GM18519 (cell line): ENCODE results near the gene ARL6IP4.

ENCODE experiments used
- ATAC-seq: cut with Tn5 transposase; IDR thresholded peaks from one replicate; pipeline ENCODE4 v1.9.1; 2021; ENCODE audit warnings: mild to moderate bottlenecking, moderate library complexity; ENCODE audit not compliant: unreplicated experiment, low FRiP score

The ARL6IP4 gene

DNA sequence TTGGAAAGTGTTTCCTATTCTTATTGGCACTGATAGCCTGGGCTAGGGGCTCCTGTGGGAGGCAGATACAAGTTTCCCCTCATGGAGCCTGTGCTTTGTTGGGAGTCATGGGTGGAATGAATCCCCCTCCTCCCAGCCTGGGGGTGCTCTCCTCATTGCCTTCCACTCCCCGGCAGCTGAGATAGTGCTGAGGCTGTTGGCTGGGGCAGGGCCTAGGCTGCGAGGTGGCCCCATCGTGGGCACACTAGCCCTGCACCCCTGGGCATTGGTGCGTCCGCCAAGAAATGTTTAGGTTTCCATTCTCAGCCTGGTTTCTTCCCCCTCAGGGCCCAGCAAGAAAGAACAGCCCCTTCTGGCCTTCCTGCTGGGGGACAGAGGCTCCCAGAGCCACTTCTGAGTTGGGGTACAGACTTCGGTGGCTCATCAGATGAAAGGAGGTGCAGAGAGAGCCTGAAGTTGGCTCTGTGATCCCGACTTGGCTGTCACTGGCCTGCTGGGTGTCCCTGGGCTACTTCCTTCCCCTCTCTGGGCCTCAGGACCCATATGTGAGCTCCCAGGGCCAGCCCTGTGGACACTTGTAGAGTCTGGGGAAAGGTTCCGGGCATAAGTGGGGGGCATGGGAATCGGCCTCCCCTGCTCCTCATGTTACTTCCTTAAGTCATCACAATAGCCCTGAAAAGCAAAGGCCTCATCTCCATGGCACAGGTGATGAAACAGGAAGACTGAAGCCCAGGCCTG is 2.7 kb upstream of the ARL6IP4 start:
- ATAC-seq = no peak

DNA sequence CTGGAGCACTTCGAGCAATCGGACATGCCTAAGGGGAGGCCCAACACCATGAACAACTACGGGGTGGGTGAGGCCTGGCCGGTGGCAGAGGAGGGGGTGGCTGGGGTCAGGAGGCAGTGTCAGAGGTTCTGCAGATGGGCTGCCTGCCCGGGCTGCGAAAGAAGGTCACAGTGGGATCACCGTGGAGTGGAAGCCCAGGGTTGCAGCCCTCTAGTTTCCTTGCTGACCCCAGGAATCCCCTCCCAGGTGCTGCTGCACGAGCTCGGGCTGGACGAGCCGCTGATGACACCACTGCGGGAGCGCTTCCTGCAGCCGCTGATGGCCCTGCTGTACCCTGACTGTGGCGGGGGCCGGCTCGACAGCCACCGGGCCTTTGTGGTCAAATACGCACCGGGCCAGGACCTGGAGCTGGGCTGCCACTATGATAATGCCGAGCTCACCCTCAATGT is 1.9 kb upstream of the ARL6IP4 start:
- ATAC-seq = no peak

DNA sequence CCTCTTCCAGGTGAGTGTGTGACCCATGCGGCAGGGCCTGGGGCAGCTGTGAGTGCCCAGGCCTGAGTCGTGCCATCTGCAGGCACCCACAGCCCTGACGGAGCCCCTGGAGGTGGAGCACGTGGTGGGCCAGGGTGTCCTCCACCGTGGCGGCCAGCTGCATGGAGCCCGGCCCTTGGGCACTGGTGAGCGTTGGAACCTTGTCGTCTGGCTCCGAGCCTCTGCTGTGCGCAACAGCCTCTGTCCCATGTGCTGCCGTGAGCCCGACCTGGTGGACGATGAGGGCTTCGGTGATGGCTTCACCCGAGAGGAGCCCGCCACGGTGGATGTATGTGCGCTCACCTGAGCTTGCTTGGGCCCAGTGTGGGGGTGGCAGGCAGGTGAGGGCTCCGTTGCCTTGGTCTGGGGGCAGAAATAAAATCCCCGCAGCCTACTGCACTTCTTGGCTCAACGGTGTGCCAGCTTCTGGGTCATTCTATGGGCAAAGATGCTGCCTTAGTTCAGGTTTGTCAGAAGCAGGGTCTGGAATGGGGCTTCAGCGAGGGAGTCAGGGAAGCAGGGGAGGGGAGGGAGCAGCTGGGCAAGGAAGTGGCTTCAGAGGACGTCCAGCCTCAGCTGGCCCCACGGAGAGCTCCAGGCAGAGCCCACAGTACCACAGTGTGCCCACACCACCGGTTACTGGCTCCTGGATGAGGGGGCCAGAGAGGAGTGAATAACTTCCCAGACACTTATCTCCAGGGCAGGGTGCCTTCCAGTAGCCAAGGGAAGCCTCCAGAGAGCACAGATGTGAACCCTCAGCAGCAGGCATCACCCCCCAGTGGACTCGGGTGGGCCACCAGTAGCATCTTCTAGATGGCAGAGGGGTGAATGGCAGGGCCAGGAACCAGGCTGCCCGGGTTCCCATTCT is 1.2 kb upstream of the ARL6IP4 start:
- ATAC-seq = no peak

DNA sequence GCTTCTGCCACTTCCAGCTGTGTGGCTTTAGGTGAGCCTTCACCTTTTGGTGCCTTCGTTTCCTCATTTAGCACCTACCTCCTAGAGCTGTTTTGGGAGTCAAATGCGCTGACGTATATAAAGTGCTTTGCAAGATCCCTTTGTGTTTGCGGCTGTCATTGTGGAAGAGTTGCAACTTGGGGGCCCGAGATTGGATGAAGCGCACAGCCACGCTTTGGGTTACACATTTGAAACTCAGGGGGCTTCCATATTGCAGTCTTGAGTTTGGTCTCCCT is 636 bp upstream of the ARL6IP4 start:
- no peak for ATAC-seq

DNA sequence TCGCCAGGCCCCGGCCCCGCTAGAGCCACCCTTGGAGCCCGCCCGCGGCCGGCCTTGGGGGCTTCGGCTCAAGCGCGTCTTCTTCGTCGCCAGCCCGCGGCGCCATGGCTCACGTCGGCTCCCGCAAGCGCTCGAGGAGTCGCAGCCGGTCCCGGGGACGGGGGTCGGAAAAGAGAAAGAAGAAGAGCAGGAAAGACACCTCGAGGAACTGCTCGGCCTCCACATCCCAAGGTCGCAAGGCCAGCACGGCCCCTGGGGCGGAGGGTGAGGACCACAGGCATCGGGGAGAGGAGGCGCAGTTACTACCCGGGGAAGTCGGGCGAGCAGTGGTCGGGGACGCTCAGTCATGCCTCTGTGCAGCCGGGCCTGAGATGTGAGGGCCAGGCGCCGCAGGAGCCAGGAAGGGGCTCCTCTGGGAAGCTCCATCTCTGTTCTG is 573 bp downstream of the ARL6IP4 start:
- ATAC-seq = no peak

DNA sequence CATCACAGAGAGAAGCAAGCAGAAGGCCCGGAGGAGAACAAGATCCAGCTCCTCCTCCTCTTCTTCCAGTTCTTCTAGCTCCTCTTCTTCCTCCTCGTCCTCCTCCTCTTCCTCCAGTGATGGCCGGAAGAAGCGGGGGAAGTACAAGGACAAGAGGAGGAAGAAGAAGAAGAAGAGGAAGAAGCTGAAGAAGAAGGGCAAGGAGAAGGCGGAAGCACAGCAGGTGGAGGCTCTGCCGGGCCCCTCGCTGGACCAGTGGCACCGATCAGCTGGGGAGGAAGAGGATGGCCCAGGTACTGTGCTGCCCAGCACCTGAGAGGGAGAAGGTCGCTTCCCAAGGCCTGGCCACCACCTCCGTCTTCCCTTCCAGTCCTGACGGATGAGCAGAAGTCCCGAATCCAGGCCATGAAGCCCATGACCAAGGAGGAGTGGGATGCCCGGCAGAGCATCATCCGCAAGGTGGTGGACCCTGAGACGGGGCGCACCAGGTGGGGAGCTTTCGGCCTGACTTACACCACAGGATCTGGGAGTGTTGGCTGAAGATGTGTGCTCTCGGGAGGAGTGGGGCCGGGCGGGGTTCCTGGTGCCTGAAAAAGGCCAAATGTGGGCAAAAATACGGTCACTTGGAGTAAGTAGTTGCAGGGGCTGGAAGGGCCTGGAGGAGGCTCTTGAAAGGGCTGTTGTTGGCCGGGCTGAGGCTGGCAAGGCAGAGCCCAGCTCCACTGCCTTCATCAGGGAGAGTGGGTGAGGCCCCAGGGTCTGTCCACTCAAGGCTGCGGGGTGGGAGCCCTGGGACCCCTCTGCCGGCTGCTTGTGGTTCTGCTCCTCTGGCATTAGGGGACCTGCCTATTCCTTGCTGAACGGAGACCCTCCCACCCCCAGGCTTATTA is 1.4 kb downstream of the ARL6IP4 start:
- no peak for ATAC-seq

DNA sequence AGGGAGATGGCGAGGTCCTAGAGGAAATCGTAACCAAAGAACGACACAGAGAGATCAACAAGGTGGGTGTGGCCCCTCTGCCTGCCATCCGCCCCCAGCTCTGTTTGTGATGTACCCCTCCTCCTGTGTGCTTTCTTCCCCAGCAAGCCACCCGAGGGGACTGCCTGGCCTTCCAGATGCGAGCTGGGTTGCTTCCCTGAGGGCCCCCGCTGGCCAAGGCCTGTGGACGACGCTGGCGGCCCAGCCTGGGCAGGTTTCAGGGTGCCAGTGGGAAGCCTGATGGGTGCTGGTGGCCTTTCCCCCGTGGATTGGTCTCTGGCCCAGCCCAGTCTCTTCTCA is 2.0 kb downstream of the ARL6IP4 start:
- ATAC-seq = no peak

DNA sequence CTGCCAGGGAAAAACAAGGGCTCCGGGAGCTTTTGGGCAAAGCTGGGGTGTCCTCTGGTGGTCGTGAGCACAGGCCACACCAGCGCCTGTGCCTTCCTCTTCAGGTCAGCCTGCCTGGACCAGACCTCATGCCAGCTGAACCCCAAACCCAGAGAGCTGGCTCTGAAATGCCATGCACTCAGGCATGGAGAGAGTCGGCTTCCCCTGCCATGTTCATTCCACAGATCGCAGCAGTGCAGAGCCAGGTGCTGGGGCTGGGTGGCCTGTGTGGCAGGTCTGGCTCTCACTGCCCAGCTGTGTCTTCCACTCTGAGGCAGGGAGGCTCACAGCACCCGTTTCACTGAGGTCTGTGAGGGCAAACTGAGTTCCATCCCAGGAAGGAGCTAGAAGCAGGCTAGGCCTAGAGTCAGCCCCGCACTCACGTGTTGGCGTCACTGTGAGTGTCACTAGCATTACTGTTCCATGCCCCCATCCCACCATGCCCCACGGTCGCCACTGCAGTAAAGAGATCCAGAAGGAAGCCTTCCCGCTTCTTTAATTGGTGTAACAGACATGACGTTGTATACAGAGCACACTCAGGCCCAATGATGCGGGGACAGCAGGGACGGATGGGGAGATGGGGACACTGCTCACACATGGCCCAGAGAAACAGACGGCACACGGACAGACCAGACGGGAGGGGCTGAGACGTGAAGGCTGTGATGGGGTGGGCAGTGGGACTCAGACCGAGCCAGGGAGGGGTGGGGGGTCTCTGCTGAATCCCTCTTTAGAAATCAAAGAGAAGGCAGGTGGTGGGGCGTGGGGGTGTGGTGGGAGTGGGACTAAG is 2.7 kb downstream of the ARL6IP4 start:
- ATAC-seq = no peak

DNA sequence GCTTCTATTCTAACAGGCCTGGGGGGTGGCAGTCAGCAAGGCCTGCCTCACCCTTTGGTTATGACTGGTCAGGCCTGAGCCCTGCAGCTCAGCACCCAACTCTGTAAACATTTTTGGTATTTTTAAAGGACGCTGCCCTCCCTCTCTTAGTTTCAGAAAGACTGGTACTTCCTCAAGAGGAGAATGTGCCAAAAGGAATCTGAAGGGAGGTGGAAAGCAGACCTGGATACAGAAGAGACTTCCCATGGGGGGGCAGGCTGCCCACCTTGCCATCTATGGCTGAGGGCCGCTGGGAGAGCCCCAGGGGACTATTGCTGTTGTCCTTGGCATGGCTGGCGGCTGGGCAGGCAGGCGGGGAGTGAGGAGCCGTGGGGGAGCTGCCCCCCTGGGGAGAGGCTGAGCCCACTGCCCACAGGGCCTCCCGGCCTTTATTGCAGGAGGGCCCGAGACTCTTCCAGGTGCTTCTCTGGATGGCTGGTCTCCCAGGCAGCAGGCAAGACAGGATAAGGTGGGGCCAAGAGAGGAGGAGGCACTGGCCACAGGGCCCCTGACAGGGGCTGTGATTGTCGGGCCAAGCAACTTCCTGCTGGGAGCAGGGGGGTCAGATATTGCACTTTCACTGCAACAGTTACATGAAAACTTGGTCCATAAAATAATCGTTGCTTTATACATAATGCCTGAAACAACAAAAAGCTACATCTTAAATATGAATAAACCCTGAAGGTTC is 3.5 kb downstream of the ARL6IP4 start:
- ATAC-seq = no peak

DNA sequence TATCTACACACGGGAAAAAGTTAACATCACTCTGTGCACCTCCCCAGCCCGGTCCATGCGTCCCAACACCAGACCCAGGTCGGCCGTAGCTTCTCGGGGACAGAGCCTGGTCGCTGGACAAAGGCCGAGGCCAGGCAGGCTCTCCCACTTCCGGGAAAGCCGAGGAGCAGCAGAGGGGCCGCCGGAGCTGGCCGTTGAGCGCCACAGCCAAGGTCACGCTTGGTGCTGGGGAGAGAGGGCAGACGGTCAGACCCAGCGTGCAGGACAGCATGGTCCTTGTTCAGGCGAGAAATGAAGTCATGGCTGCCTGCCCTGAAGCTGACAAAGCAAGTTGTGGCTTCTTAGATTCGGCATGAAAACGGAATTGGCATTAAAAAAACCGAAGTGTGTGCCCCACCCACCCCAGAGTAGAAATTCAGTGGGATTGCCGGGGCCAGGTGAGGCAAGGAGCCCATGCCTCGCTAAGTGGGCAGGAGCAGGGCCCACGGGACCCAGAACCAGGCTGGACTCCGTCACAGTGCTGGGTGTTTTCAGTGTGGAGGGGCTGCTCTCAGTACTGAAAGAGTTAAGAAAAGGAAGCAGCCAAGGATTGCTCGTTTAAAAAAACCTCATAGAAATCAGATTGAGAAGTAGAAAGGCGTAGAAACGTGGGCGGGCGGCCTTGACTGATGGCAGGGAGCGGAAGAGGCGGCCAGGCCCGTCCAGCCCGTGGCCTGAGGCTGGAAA is 4.3 kb downstream of the ARL6IP4 start:
- ATAC-seq = no peak

DNA sequence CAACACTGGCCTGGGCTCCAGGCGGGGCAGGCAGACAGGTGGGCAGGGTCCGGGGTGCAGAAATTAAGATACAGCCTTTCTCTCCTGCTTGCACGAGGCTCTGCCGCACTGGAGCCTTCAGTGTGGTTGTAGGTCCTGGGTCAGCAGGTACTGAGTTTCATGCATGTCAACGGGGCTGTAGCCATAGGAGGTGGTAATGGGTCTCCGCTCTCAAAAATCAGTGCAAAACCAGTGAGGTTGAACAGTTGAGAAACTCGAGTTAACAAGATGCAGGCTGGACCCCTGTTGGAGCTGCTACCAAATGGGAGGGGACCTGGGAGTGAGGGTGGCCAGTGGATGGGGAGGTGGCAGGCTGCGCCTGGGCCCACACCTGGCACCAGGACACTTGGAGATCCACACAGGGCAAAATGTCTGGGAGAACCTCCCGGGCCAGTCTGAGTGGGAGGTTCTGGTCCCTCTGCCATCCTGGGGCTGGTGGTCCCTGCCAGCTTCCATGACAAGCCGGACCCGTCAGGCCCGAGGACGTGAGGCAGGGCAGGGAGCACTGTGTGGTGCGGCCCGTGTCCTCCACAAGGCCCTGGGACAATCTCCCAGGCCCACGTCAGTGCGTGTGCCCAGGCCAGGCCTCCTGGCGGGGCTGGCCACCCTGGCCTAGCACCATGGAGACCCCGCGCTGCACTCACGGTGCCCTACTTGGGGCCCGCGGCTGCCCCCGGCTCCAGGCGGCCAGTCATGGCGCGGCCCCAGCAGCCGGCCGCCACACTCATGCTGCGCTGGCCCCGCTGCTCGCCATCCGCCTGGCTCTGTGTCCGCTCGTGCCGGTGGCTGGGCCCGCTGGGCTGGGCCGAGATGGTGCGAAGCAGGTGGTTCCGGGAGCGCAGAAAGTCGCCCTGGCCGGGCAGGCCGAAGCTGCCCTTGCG is 5.1 kb downstream of the ARL6IP4 start:
- ATAC-seq = no peak

DNA sequence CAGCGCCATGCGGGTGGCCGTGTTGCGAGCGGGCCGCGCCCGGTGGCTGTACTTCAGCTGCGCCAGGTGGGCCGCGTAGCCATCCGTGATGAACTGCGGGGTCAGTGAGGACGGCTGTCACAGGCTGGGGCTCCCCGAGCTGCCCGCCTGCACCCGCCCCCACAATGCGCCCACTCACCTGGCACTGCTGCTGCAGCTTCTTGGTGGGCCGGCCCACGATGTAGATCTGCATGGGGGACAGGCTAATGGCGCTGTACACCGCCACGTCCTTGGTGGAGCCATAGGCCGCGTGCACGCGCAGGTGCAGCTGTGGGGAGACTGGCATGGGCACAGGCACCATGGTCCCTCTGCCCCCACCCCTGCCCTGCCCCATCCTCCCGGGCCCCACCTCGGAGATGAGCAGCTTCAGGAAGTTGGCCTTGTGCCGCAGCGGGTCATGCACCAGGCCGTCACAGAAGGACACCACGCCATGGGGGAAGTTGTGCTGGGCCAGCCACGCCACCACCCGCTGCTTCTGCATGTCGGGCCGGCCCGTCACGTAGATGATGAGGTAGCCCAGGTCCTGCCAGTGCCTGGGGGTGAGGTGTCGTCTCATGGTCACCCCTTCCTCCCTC is 5.9 kb downstream of the ARL6IP4 start:
- ATAC-seq = no peak

DNA sequence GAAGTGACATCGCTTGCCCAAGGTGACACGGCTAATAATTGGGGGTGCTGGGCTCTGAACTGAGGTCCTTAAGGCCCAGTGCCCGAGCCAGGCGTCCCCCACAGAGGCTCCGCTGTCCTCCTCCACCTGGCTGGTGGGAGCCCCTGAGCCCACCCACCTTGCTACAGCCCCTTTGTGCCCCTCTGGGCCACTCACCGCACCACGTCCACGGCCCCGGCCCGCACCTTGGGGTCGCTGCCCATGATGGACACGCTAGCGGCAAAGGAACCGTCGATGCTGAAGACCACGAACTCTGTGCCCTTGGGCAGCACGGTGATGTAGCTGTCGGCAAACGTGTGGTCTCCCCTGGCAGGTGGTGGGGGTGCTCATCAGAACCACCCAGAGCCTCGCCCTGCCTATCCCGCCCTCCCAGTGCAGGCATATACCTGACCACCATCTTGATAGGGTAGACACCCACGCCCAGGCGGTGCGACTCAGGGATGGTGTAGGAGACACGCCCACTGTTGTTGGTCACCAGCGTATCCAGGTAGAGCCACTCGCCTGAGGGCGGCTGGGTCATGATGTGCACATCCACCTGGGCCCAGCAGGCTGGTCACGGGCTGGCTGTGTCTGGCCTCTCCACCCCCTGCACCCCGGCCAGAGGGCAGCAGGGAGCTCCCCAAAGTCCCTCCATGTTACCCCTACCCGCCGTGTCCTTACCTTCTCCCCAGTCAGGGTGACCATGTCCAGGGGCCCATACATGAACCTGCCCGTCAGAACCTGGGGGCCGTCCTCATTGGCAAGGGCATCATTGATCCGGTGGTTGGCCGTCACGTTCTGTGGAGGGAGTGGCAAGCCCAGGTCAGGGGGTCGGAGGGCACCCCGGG is 6.8 kb downstream of the ARL6IP4 start:
- ATAC-seq = no peak

DNA sequence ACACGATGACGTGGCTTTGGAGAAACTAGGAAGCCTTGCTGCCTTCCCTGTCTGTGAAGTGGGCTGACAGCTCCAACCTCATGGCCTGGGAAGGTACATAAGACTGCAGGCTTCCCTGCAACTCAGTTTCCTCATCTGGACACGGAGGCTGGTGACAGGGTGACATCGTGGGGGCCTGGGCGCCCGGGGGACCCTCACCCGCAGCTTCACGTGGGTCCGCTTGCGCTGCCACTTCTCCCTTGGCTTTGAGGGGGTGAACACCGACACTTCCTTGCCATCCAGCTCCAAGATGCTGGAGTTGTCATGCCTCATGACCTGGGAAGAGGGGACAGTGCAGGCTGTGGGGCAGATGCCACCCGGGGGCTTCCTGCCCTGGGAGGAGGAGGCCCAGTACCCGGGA is 7.6 kb downstream of the ARL6IP4 start:
- no peak for ATAC-seq

DNA sequence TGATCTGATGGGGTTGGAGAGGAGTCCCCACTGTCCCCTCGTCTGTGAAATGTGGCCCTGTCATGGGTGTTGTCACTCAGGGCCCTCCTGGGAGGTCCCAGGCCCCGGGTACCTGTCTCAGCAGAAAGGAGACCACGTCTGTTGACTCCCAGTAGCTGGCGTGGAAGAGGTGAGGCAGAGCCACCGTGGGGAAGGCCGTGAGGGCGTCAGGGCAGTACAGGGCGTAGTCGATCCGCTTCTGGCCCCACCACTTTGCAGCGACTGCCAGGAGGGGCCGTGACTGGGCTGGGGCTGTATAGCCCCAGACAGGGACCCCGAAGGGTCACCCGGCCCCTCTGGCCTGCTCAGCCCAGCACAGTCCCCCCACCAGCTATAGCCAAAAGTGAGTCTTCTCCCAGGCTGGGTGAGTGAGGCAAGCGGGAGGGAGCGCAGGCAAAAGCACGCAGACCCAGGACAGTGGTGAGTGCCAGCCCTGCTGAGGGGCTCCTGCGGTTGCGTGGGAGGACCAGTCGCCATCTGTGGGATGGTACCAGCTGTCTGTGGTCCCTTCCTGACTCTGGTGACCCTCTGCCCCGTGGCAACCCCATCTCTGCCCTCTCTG is 8.2 kb downstream of the ARL6IP4 start:
- ATAC-seq = no peak

DNA sequence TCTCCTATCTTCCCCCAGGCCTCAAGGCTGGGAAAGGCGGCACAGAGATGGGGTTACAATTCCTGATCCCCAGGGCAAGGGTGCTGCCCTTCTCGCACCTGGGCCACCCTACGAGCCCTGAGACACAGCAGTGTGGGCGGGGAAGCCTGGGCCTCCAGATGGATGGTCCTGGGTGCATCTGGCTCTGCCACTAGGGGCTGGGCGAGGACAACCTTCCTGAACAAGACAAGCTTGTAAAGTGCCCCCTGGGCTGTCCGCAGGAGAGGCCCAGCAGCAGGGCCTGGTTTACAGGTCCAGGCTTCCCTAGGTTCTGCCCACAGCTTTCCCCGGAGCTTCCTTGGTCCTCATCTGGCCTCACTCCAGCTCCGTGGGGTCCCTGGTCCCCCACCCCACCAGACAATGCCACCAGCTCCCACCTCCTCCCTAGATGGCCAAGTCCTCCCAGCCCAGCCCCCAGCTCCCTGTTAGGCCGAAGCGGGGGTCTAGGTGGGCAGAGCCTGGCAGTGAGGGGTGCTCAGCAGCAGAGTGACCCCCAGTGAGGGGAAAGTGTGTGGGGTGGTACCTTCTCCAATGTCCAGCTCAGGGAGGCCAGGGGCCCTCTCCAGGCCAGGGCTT is 8.9 kb downstream of the ARL6IP4 start:
- ATAC-seq = no peak
